ENCODE data around the gene SCUBE2.
A peak's percentile ranks its signal among the peaks of the same experiment; 100 is the strongest.
"Not testable (repeated sequence)": the region's sequence is repeated elsewhere in the genome, so short reads cannot be mapped to it uniquely, and the experiment has no call there.

The SCUBE2 gene

GRCh38 chr11:9040410-9040809, 51.0 kb downstream of the SCUBE2 start:
- DNase-seq (ENCODE audit: low spot score): no peak

- DNase-seq (ENCODE audit: low spot score): no peak
Measured at GRCh38 chr11:9039863-9040262, 51.5 kb downstream of the SCUBE2 start.

GRCh38 chr11:9039198-9039597, 52.2 kb downstream of the SCUBE2 start:
- no peak for DNase-seq (ENCODE audit: low spot score)

DNA sequence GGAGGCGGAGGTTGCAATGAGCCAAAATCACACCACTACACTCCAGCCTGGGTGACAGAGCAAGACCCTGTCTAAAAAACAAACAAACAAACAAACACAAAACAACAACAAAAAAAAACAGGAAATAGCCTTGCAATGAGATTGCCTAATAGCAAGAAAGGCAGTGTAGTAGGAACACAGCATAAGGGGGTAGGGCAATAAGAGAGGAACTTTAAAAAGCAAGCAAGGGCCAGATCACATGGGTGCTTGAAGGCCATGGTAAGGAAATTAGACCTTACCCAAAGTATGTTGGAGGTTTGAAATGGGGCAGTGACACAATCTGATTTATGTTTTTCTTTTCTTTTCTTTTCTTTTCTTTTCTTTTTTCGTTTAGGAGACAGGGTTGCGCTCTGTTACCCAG, 52.9 kb downstream of the SCUBE2 start:
- DNase-seq (ENCODE audit: low spot score): no peak

GRCh38 chr11:9037963-9038362, 53.4 kb downstream of the SCUBE2 start:
- no peak for DNase-seq (ENCODE audit: low spot score)

DNA sequence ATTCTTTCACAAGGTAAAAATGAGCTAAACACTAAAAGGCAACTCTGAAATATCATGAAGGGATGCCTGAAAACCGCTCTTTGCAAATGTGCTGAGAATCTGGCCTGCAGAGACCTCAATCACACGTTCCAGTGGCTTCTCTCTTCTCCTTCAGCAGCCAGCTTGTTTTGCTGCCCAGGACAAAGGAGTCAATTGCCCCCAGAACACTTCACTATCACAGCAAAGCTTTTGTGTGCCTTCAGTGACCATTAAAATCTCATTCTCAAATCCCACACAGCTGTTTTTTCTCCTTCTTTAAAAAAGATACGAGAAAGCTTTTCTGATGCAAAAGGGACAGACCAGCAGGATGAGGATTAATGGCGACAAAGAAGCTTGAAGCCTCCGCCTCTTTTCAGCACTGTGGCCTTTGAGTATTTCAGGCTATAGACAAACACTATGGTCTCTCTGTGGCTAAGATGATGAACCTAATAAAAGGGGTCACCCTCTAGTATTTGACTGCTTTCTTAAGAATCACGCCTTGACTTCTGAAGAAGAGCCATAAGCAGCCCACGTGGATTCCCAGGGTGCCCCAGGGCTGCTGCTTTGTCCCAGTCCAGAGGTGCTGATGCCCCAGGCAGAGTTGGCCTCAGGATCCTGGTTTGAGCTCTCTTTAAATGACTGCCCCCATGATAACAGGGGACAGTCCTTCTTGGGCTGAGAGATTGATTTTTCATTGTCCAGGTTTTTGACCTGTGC, 54.2 kb downstream of the SCUBE2 start:
- DNase-seq (ENCODE audit: low spot score): no peak

- no peak for DNase-seq (ENCODE audit: low spot score)
Measured at GRCh38 chr11:9030601-9031000, 60.8 kb downstream of the SCUBE2 start.

GRCh38 chr11:9029422-9029821, 62.0 kb downstream of the SCUBE2 start:
- DNase-seq (ENCODE audit: low spot score): no peak

DNA sequence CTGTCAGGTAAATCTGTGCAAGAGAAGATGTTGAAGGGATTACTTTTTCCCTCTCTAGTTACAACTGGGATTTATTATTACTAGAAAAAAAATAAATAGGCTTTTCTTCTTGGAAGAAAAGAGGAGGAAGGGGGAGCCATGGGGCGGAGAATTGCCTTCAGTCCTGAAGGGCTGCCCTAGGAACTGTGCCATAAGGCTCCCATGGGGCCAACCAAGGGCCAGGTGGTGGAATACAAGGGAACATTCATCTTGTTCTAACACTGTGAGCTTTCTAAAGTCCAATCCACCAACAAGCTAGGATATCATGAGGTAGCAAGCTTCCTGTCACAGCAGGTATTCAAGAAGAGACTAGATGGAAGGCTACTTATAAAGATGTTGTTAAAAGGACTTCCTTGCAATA, 62.8 kb downstream of the SCUBE2 start:
- no peak for DNase-seq (ENCODE audit: low spot score)

- no peak for DNase-seq (ENCODE audit: low spot score)
Measured at GRCh38 chr11:9025101-9025850, 66.1 kb downstream of the SCUBE2 start.

GRCh38 chr11:9022961-9023680, 68.3 kb downstream of the SCUBE2 start:
- no peak for DNase-seq (ENCODE audit: low spot score)

GRCh38 chr11:9020916-9021315, 70.5 kb downstream of the SCUBE2 start:
- no peak for DNase-seq (ENCODE audit: low spot score)

DNA sequence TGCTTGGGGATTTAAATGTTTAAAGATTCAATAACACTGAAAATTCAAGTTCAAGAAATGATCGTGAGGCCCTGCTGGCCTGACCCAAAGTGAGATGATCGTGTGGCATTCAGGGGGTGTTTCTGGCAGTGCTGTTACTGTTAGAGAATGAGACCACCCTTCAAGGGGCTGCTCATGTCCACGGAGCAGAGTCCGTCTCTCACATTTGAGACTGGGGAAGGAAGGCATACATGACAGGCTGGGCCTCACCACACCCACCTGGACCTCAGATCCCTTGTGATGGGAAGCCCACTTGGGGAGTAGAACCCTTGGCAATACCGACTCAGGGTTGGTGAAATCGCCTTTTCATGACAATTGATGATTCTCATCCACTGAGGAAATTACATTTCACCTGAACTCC, 71.5 kb downstream of the SCUBE2 start:
- DNase-seq (ENCODE audit: low spot score): no peak

DNA sequence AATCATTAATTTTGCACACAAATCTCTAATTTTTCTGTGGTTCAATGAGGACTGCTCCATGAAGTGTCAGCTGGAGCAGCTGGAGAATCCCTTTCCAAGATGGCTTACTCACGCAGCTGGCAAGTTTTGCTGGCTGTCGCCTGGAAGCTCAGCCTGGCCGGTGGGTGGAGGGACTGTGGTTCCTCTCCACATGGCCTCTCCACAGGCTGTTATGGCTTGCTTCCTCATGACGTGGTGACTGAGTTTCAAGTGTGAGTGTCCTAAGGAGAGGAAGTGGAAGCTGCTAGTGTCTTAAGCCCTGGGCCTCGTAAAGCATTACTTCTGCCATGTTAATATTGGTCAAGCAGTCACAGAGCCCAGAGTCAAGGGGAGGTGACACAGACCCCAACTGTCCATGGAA, 73.6 kb downstream of the SCUBE2 start:
- DNase-seq (ENCODE audit: low spot score): no peak

- no peak for DNase-seq (ENCODE audit: low spot score)
Measured at GRCh38 chr11:9016916-9017642, 74.3 kb downstream of the SCUBE2 start.

GRCh38 chr11:9015677-9016076, 75.7 kb downstream of the SCUBE2 start:
- peak; percentile 78 for DNase-seq (ENCODE audit: low spot score)

DNA sequence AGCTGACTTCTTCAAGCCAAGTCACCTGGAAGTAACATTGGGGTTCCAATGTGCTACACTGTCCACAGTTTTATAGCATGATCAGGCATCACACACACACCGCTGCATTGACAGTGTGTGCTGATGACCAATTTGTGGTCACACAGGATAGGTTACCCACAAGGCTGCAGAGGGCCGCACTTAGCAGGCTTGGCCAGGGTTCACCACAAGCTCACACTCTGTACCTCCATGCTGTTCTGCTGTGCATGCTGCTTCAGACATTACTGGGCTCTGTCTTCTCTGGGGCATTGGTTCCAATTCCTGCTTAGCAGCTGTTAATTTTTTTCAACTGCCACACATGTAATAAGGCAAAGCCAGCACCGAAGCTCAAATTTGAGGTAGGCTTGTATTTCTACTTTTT, 76.6 kb downstream of the SCUBE2 start:
- DNase-seq (ENCODE audit: low spot score): no peak

- DNase-seq (ENCODE audit: low spot score): no peak
Measured at GRCh38 chr11:9013373-9013772, 78.0 kb downstream of the SCUBE2 start.

DNA sequence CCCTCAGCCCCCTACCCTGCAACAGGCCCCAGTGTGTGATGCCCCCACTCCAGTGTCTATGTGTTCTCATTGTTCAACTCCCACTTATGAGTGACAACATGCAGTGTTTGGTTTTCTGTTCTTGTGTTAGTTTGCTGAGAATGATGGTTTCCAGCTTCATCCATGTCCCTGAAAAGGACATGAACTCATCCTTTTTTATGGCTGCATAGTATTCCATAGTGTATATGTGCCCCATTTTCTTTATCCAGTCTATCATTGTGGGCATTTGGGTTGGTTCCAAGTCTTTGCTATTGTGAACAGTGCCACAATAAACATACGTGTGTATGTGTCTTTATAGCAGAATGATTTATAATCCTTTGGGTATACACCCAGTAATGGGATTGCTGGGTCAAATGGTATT, 81.9 kb downstream of the SCUBE2 start:
- not testable (repeated sequence) for DNase-seq (ENCODE audit: low spot score)

DNA sequence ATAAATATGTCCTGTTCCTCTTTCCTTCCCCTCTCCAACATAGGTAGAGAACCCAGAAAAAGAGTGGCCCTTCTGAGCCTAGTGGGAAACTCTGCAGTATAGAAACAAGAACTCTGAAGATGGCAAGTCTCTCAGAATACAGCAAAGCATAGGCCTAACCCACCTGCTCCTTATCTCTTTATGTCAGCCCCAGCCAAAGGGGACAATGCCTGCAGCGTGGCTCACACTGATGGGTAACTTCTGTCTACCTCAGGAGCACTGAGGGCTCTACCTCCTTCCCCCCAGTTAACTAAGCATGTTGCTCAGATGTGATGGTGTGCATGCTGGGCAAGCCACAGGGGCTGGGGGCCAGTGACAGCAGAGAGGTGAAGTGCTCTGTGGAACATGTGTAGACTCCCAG, 82.7 kb downstream of the SCUBE2 start:
- no peak for DNase-seq (ENCODE audit: low spot score)

GRCh38 chr11:9008011-9008550, 83.3 kb downstream of the SCUBE2 start:
- no peak for DNase-seq (ENCODE audit: low spot score)

- no peak for DNase-seq (ENCODE audit: low spot score)
Measured at GRCh38 chr11:9005087-9005486, 86.3 kb downstream of the SCUBE2 start.
